ENCODE results near the gene ABI1.
"Not testable (repeated sequence)": the region's sequence is repeated elsewhere in the genome, so short reads cannot be mapped to it uniquely, and the experiment has no call there.

The ABI1 gene

DNA sequence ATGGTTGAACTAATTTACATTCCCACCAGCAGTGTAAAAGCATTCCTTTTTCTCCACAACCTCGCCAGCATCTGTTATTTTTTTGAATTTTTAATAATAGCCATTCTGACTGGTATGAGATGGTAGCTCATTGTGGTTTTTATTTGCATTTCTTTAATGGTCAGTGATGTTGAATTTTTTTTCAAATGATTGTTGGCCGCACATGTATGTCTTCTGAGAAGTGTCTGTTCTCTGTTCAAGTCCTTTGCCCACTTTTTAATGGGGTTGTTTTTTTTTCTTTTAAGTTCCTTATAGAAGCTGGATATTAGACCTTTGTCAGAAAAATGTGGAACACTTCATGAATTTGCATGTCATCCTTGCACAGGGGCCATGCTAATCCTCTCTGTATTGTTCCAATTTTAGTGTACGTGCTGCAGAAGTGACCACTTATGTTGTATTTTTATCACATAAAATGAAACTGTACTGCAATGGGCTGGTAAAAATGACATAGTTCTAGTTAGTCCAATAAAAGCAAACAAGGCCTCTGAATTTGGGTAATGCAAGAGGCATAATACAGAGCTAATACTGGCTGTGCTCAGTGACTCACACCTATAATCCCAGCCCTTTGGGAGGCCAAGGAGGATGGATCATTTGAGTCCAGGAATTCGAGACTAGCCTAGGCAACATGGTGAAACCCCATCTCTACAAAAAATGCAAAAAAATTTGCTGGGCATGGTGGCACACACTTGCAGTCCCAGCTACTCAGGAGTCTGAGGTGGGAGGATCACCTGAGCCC is 70.3 kb downstream of the ABI1 start:
- no peak for TF ChIP-seq CTCF (IDR thresholded peaks at IDR 0.05; ENCODE audit: low read depth, low read length)
- no peak for DNase-seq (ENCODE audit: extremely low read depth, low read depth)

DNA sequence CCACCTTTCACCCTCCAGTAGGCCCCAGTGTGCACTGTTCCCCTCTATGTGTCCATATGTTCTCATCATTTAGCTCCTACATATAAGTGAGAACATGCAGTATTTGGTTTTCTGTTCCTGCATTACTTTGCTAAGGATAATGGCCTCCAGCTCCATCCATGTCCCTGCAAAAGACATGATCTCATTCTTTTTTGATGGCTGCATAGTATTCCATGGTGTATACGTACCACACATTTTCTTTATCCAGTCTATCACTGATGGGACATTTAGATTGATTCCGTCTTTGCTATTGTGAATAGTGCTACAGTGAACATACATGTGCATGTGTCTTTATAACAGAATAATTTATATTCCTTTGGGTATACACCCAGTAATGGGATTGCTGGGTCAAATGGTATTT is 71.0 kb downstream of the ABI1 start:
- DNase-seq (ENCODE audit: extremely low read depth, low read depth), result not testable (repeated sequence)

- TF ChIP-seq CTCF (IDR thresholded peaks at IDR 0.05; ENCODE audit: low read depth, low read length), result no peak
Measured at GRCh38 chr10:26787362-26787761, 73.4 kb downstream of the ABI1 start.

DNA sequence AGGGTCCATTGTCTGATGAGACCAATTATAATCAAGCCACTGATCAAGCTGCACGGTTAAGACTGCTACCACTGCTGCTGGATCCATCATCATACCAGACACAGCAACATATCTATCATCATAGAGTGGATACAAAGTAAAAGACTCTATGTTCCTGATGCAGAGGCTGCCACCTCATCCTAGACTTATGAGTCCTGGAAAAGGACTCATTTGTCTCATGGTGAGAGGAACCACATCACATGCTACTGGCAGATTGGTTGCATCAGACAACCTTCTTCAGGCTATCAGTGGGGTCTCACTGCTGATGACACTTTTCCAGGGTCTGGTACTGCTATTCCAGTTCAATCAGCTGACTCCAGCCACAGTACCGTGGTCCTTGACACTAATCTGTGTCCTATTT is 79.0 kb downstream of the ABI1 start:
- TF ChIP-seq CTCF (IDR thresholded peaks at IDR 0.05; ENCODE audit: low read depth, low read length), result no peak

More at GRCh38 chr10:26787362-26787761, 73.4 kb downstream of the ABI1 start:
- no peak for DNase-seq (ENCODE audit: extremely low read depth, low read depth)

GRCh38 chr10:26780793-26781601 is 79.8 kb downstream of the ABI1 start:
- no peak for TF ChIP-seq CTCF (IDR thresholded peaks at IDR 0.05; ENCODE audit: low read depth, low read length)
- DNase-seq (ENCODE audit: extremely low read depth, low read depth), result peak; percentile 44

More for the DNA sequence above, 79.0 kb downstream of the ABI1 start:
- DNase-seq (ENCODE audit: extremely low read depth, low read depth), result no peak

GRCh38 chr10:26780106-26780792 is 80.5 kb downstream of the ABI1 start:
- TF ChIP-seq CTCF (IDR thresholded peaks at IDR 0.05; ENCODE audit: low read depth, low read length), result no peak
- no peak for DNase-seq (ENCODE audit: extremely low read depth, low read depth)

DNA sequence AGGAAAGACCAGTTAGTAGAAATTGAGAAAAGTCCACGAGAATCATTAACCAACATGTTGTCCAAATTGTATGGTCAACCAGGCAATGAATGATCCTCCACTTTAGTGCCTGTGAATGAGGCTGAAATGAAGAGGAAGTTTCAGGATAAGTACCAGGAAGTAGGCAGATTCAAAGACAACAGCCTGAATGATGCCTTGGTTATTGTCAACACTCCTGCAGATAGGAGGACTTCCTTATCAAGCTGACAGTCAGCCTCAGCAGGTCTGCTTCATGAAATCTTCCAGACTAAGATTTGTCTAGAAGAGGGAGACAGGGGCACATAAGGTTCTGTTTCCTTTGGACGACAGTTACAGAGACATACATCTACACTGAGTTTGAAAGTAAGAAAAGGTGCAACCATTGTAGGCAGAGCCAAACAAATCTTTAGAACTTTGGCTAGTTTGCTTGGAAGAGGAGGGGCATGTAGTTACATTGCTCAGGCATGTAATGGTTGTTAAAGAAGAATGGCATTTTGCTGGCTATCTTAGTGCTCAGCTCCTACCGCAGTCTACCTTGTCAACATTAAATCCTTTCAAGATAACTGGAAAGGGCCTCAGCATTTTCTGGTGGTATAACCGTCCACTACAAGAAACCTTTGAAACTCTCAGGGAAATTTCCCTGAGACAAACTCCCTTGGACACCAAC is 81.4 kb downstream of the ABI1 start:
- no peak for DNase-seq (ENCODE audit: extremely low read depth, low read depth)
- TF ChIP-seq CTCF (IDR thresholded peaks at IDR 0.05; ENCODE audit: low read depth, low read length), result no peak

Measured in AG09319 (cell line).